ENCODE data around the gene PRRT4. TPM values are rescaled to one million over a fixed set of nuclear protein-coding genes. Genes with fewer than 3 reads are reported as not detected.

Gene PRRT4
- total RNA-seq, 4 donors from 2014 or later, result 0.40 to 1.2 (median 0.82) TPM

GRCh38 chr7:128380483-128381106, 19.1 kb upstream of the PRRT4 start:
- 100% methylated on average over 2 of the region's 3 CpGs; no CpG with 5 or more reads in 1 of the 2 donors for WGBS, 2 donors (ENCODE audit: low coverage in 1 of 2)
- no peak for ATAC-seq
- Histone ChIP-seq H3K4me1 (no peaks in the 10 kb centered on the region), H3K27me3 (no peaks in the 10 kb centered on the region), H3K9me3 (no peaks in the 10 kb centered on the region), H3K36me3 (no peaks in the 10 kb centered on the region), H3K4me3 (no peak overlapping the region), H3K27ac (no peak overlapping the region)
- TF ChIP-seq CTCF (IDR thresholded peaks at IDR 0.05), result no peak

- H3K27me3 ChIP-seq, result no peaks in the 10 kb centered on the region
- ATAC-seq, result no peak
- H3K27ac ChIP-seq, result no peak overlapping the region
- no peaks in the 10 kb centered on the region for H3K36me3 ChIP-seq
- H3K4me1 ChIP-seq, result no peaks in the 10 kb centered on the region
- TF ChIP-seq POLR2A (IDR thresholded peaks at IDR 0.05), result no peak
- TF ChIP-seq POLR2AphosphoS5 (IDR thresholded peaks at IDR 0.05), result no peak
- no peak for TF ChIP-seq CTCF (IDR thresholded peaks at IDR 0.05)
- no peak for TF ChIP-seq EP300 (IDR thresholded peaks at IDR 0.05)
- WGBS, 2 donors (ENCODE audit: low coverage in 1 of 2), result 93% methylated on average over 3 of the region's 6 CpGs; no CpG with 5 or more reads in 1 of the 2 donors
- H3K9me3 ChIP-seq, result no peaks in the 10 kb centered on the region
- no peak overlapping the region for H3K4me3 ChIP-seq
Measured at GRCh38 chr7:128379900-128380479, 18.5 kb upstream of the PRRT4 start.

- no peaks in the 10 kb centered on the region for H3K4me1 ChIP-seq
Measured at GRCh38 chr7:128378637-128379036, 17.1 kb upstream of the PRRT4 start.

GRCh38 chr7:128376077-128376476, 14.6 kb upstream of the PRRT4 start:
- TF ChIP-seq EP300 (IDR thresholded peaks at IDR 0.05) (no peak), POLR2A (IDR thresholded peaks at IDR 0.05) (no peak), CTCF (IDR thresholded peaks at IDR 0.05) (no peak), POLR2AphosphoS5 (IDR thresholded peaks at IDR 0.05) (no peak)
- no peaks in the 10 kb centered on the region for H3K36me3 ChIP-seq
- no peaks in the 10 kb centered on the region for H3K4me1 ChIP-seq
- no peaks in the 10 kb centered on the region for H3K9me3 ChIP-seq
- H3K27ac ChIP-seq, result no peak overlapping the region
- no peak overlapping the region for H3K4me3 ChIP-seq
- no peaks in the 10 kb centered on the region for H3K27me3 ChIP-seq
- ATAC-seq, result no peak
- WGBS, 2 donors (ENCODE audit: low coverage in 1 of 2), result 65 to 69% methylated on average over 1 to 3 of the region's 3 CpGs

More at GRCh38 chr7:128378637-128379036, 17.1 kb upstream of the PRRT4 start:
- Histone ChIP-seq H3K27me3 (no peaks in the 10 kb centered on the region), H3K36me3 (no peaks in the 10 kb centered on the region), H3K4me3 (no peak overlapping the region), H3K9me3 (no peaks in the 10 kb centered on the region), H3K27ac (no peak overlapping the region)
- no peak for ATAC-seq
- no peak for TF ChIP-seq POLR2AphosphoS5 (IDR thresholded peaks at IDR 0.05)
- no peak for TF ChIP-seq POLR2A (IDR thresholded peaks at IDR 0.05)
- TF ChIP-seq EP300 (IDR thresholded peaks at IDR 0.05), result no peak
- TF ChIP-seq CTCF (IDR thresholded peaks at IDR 0.05), result no peak
- WGBS, 2 donors (ENCODE audit: low coverage in 1 of 2), result 17 to 25% methylated on average over 1 of the region's 2 CpGs

- Histone ChIP-seq H3K9me3 (no peaks in the 10 kb centered on the region), H3K4me1 (no peaks in the 10 kb centered on the region), H3K4me3 (no peak overlapping the region), H3K27me3 (no peaks in the 10 kb centered on the region), H3K36me3 (no peaks in the 10 kb centered on the region), H3K27ac (no peak overlapping the region)
- WGBS, 2 donors (ENCODE audit: low coverage in 1 of 2), result 50 to 75% methylated on average over 1 of the region's 1 CpG
- no peak for ATAC-seq
- TF ChIP-seq EP300 (IDR thresholded peaks at IDR 0.05) (no peak), CTCF (IDR thresholded peaks at IDR 0.05) (no peak), POLR2AphosphoS5 (IDR thresholded peaks at IDR 0.05) (no peak), POLR2A (IDR thresholded peaks at IDR 0.05) (no peak)
Measured at GRCh38 chr7:128374041-128374440, 12.6 kb upstream of the PRRT4 start.

Data from gastroesophageal sphincter (tissue), 4 donors.